Transverse colon (tissue), 4 donors: ENCODE results near the gene DPEP3. TPM values are rescaled to one million over a fixed set of nuclear protein-coding genes. Genes with fewer than 3 reads are reported as not detected.

ENCODE experiments used
- DNase-seq: peaks from one replicate; pipeline ENCODE4 v3.0.0-alpha.2; 2019
- H3K27ac ChIP-seq, 4 donors: fragments of 200-600 bp; sonication (generic); 2 replicates each; pipeline ENCODE4 v1.5.1; 2016 to 2018; ENCODE audit warnings: inconsistent platforms in 4 of 4
- H3K27me3 ChIP-seq: fragments of 200-600 bp; sonication (generic); 2 replicates; pipeline ENCODE4 v1.5.1; 2017; ENCODE audit warnings: inconsistent platforms
- H3K36me3 ChIP-seq, 4 donors: fragments of 200-600 bp; sonication (generic); 2 replicates each; pipeline ENCODE4 v1.5.1; 2017 to 2019; ENCODE audit warnings: inconsistent platforms in 4 of 4
- H3K4me1 ChIP-seq, 4 donors: fragments of 200-600 bp; sonication (generic); 2 replicates each; pipeline ENCODE4 v1.5.1; 2017 to 2020; ENCODE audit warnings: inconsistent platforms in 4 of 4
- H3K4me3 ChIP-seq, 4 donors: fragments of 200-600 bp; sonication (generic); 1 replicate in 1 of 4; 2 replicates in 3 of 4; pipeline versions ENCODE4 v1.5.1 to v1.6.1; 2017 to 2019; ENCODE audit warnings: inconsistent platforms in 4 of 4
- H3K9me3 ChIP-seq, 2 donors: fragments of 200-600 bp; sonication (generic); 2 replicates each; pipeline ENCODE4 v1.5.1; 2017 to 2019; ENCODE audit warnings: inconsistent platforms in 2 of 2
- CTCF ChIP-seq, 5 experiments: fragments of 200-600 bp in 3 of 5; fragments of 450-650 bp in 2 of 5; sonication (generic) in 3 of 5; IDR thresholded peaks; 1 replicate in 2 of 5; 2 replicates in 3 of 5; pipeline ENCODE4 v1.5.1; 2016 to 2017; ENCODE audit warnings: antibody characterized with exemption in 5 of 5, inconsistent platforms in 3 of 5, mild to moderate bottlenecking in 2 of 5, moderate library complexity in 1 of 5
- EP300 ChIP-seq: sonication (generic); formaldehyde crosslinking; IDR thresholded peaks from one replicate; pipeline ENCODE4 v1.6.1; 2017; ENCODE audit warnings: antibody characterized with exemption, low read depth
- POLR2A ChIP-seq: fragments of 450-650 bp; IDR thresholded peaks from one replicate; pipeline ENCODE4 v1.6.1; 2016; ENCODE audit warnings: antibody characterized with exemption, mild to moderate bottlenecking, moderate library complexity
- POLR2AphosphoS5 ChIP-seq, 3 donors: sonication (generic); formaldehyde crosslinking; IDR thresholded peaks; one replicate each; pipeline ENCODE4 v1.6.1; 2016; ENCODE audit warnings: antibody characterized with exemption in 3 of 3
- WGBS, 2 donors: methylation state at CpG; one replicate each; pipeline ENCODE4 v1.1.5; 2018; ENCODE audit warnings: low coverage in 1 of 2; 5-methylcytosine and 5-hydroxymethylcytosine counted together
- in situ Hi-C, 4 donors: fragments of 200-750 bp; cut with MboI; loops; one replicate each; pipeline versions ENCODE4 v1.15.0 to v1.15.1; 2017; ENCODE audit warnings: low sequenced_read_pairs in 3 of 4, low pct_ligation_motif_present in 1 of 4, low pct_unique_long_range_greater_than_20kb in 1 of 4
- intact Hi-C: fragments of 100-400 bp; cut with DNase I; formaldehyde crosslinking; loops from one replicate; pipeline ENCODE4 v1.15.1; 2023; ENCODE audit warnings: low total_unique reads
- total RNA-seq, 4 donors: library from RNA; depleted of rRNA; stranded (reverse); fragments of >200 nt; gene quantifications; one replicate each; pipeline ENCODE4 v1.1.0, GENCODE V29; 2016

The DPEP3 gene
- total RNA-seq, 4 donors from 2014 or later, result not detected

GRCh38 chr16:67988675-67989074, 8.4 kb upstream of the DPEP3 start:
- Histone ChIP-seq H3K27me3 (no peaks in the 10 kb centered on the region), H3K27ac (no peak overlapping the region), H3K4me1 (peaks cover 3 to 29% (median 6%) of the 10 kb centered on the region in 4 donors), H3K36me3 (no peaks in the 10 kb centered on the region), H3K9me3 (no peaks in the 10 kb centered on the region), H3K4me3 (no peak overlapping the region)
- WGBS, 2 donors, result 87 to 95% methylated on average over 3 of the region's 3 CpGs
- no peak for DNase-seq
- intact Hi-C loops (loop anchor here (5.0 kb wide), 1 partner anchor 239 kb away; no protein-coding TSS in a partner anchor), in situ Hi-C loops (no loop called here)
- no peak for TF ChIP-seq CTCF (IDR thresholded peaks at IDR 0.05)
- no peak for TF ChIP-seq POLR2A
- no peak for TF ChIP-seq EP300
- no peak for TF ChIP-seq POLR2AphosphoS5 (IDR thresholded peaks at IDR 0.05)

GRCh38 chr16:67987460-67988160, 7.3 kb upstream of the DPEP3 start:
- no peak for DNase-seq
- in situ Hi-C loops, result no loop called here
- TF ChIP-seq POLR2A, result no peak
- no peak for TF ChIP-seq CTCF (IDR thresholded peaks at IDR 0.05)
- intact Hi-C loops, result loop anchor here (5.0 kb wide), 1 partner anchor 240 kb away; no protein-coding TSS in a partner anchor
- H3K9me3 ChIP-seq, result no peaks in the 10 kb centered on the region
- peaks cover 0 to 20% (median 0%) of the 10 kb centered on the region in 4 donors for H3K4me1 ChIP-seq
- no peaks in the 10 kb centered on the region for H3K36me3 ChIP-seq
- H3K27ac ChIP-seq, result peak overlapping the region in 1 of 4 donors; percentile 9
- no peak overlapping the region for H3K4me3 ChIP-seq
- H3K27me3 ChIP-seq, result no peaks in the 10 kb centered on the region
- WGBS, 2 donors, result 74 to 80% methylated on average over 2 to 11 of the region's 11 CpGs

- Histone ChIP-seq H3K27ac (no peak overlapping the region), H3K9me3 (no peaks in the 10 kb centered on the region), H3K4me1 (peaks cover 0 to 20% (median 0%) of the 10 kb centered on the region in 4 donors), H3K27me3 (no peaks in the 10 kb centered on the region), H3K4me3 (no peak overlapping the region), H3K36me3 (no peaks in the 10 kb centered on the region)
- 76 to 88% methylated on average over 5 of the region's 5 CpGs for WGBS, 2 donors
- DNase-seq, result no peak
- intact Hi-C loops, result loop anchor here (5.0 kb wide), 1 partner anchor 240 kb away; no protein-coding TSS in a partner anchor
- TF ChIP-seq EP300, result no peak
- TF ChIP-seq CTCF (IDR thresholded peaks at IDR 0.05), result no peak
- no peak for TF ChIP-seq POLR2A
- no peak for TF ChIP-seq POLR2AphosphoS5 (IDR thresholded peaks at IDR 0.05)
- in situ Hi-C loops, result no loop called here
These were observed 6.7 kb upstream of the DPEP3 start for GRCh38 chr16:67986949-67987348.

- WGBS, 2 donors, result 89 to 97% methylated on average over 4 to 40 of the region's 49 CpGs
- intact Hi-C loops, result no loop called here
These were observed 1.9 kb upstream of the DPEP3 start for GRCh38 chr16:67982011-67982696.

More at GRCh38 chr16:67982011-67982696, 1.9 kb upstream of the DPEP3 start:
- Histone ChIP-seq H3K27me3 (no peaks in the 10 kb centered on the region), H3K27ac (no peak overlapping the region), H3K36me3 (no peaks in the 10 kb centered on the region), H3K4me1 (peaks cover 0 to 20% (median 0%) of the 10 kb centered on the region in 4 donors), H3K9me3 (no peaks in the 10 kb centered on the region), H3K4me3 (no peak overlapping the region)
- DNase-seq, result no peak
- in situ Hi-C loops, result no loop called here
- TF ChIP-seq POLR2A (no peak), POLR2AphosphoS5 (IDR thresholded peaks at IDR 0.05) (no peak), EP300 (no peak), CTCF (IDR thresholded peaks at IDR 0.05) (no peak)
